Mucosa of stomach (tissue), 1 donor: ENCODE results near the gene LAMTOR5.
"Not testable (repeated sequence)": the region's sequence is repeated elsewhere in the genome, so short reads cannot be mapped to it uniquely, and the experiment has no call there.

Experiments
- H3K27me3 ChIP-seq: one replicate; pipeline ENCODE4 v1.7.0; 2013; ENCODE audit warnings: mild to moderate bottlenecking, low read length; ENCODE audit not compliant: control insufficient read depth, insufficient read depth
- H3K36me3 ChIP-seq: one replicate; pipeline ENCODE4 v1.7.0; 2013; ENCODE audit warnings: low read length; ENCODE audit not compliant: control insufficient read depth, insufficient read depth
- H3K4me1 ChIP-seq: one replicate; pipeline ENCODE4 v1.7.0; 2013; ENCODE audit warnings: mild to moderate bottlenecking, low read length; ENCODE audit not compliant: control insufficient read depth, insufficient read depth
- H3K4me3 ChIP-seq: one replicate; pipeline ENCODE4 v1.7.0; 2013; ENCODE audit warnings: low read length
- H3K9ac ChIP-seq: one replicate; pipeline ENCODE4 v1.7.0; 2013; ENCODE audit warnings: mild to moderate bottlenecking, low read length, moderate library complexity
- H3K9me3 ChIP-seq: one replicate; pipeline ENCODE4 v1.7.0; 2013; ENCODE audit warnings: mild to moderate bottlenecking, low read length, moderate library complexity; ENCODE audit not compliant: control insufficient read depth
- donor health status: Pancreatic carcinoma.

LAMTOR5 gene

DNA sequence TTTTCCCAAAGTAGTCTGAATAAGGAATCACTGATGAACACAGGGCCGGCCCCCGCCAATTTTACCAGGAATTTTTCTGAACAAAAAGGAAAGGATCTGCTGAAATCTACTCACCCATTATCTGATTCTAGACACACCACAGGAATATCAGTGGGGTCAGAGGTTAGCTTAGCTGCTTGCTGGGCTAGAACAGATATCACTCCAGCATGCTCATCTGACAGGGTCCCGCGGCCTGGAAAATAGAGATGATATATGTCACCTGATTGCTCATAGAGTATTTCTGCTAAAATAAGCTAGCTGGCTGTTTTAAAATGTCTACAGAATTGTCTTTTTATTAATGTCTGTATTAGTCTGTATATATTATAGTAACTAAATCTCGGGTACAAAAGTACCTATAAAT lies 3.7 kb downstream of the LAMTOR5 start:
- no peak overlapping the region for H3K9ac ChIP-seq
- H3K27me3 ChIP-seq = no peaks in the 10 kb centered on the region
- H3K9me3 ChIP-seq = no peaks in the 10 kb centered on the region
- no peak overlapping the region for H3K4me3 ChIP-seq
- H3K4me1 ChIP-seq = peaks cover 15% of the 10 kb centered on the region
- peaks cover 7% of the 10 kb centered on the region for H3K36me3 ChIP-seq

- H3K4me1 ChIP-seq = peaks cover 11% of the 10 kb centered on the region
- not testable (repeated sequence) for H3K36me3 ChIP-seq, H3K9me3 ChIP-seq, H3K4me3 ChIP-seq, H3K27me3 ChIP-seq, H3K9ac ChIP-seq
Observed at GRCh38 chr1:110396259-110396958, 11.1 kb downstream of the LAMTOR5 start.

GRCh38 chr1:110394493-110394820 lies 13.0 kb downstream of the LAMTOR5 start:
- no peaks in the 10 kb centered on the region for H3K36me3 ChIP-seq
- no peaks in the 10 kb centered on the region for H3K27me3 ChIP-seq
- H3K4me1 ChIP-seq = peaks cover 11% of the 10 kb centered on the region
- H3K4me3 ChIP-seq = no peak overlapping the region
- no peaks in the 10 kb centered on the region for H3K9me3 ChIP-seq
- H3K9ac ChIP-seq = no peak overlapping the region

GRCh38 chr1:110393691-110394492 lies 13.6 kb downstream of the LAMTOR5 start:
- no peaks in the 10 kb centered on the region for H3K9me3 ChIP-seq
- H3K4me1 ChIP-seq = peaks cover 11% of the 10 kb centered on the region
- no peak overlapping the region for H3K4me3 ChIP-seq
- H3K36me3 ChIP-seq = no peaks in the 10 kb centered on the region
- no peak overlapping the region for H3K9ac ChIP-seq
- H3K27me3 ChIP-seq = no peaks in the 10 kb centered on the region

- Histone ChIP-seq H3K9ac (no peak overlapping the region), H3K27me3 (no peaks in the 10 kb centered on the region), H3K4me1 (peaks cover 11% of the 10 kb centered on the region), H3K4me3 (no peak overlapping the region), H3K9me3 (no peaks in the 10 kb centered on the region), H3K36me3 (no peaks in the 10 kb centered on the region)
Observed at GRCh38 chr1:110393286-110393685, 14.2 kb downstream of the LAMTOR5 start.

DNA sequence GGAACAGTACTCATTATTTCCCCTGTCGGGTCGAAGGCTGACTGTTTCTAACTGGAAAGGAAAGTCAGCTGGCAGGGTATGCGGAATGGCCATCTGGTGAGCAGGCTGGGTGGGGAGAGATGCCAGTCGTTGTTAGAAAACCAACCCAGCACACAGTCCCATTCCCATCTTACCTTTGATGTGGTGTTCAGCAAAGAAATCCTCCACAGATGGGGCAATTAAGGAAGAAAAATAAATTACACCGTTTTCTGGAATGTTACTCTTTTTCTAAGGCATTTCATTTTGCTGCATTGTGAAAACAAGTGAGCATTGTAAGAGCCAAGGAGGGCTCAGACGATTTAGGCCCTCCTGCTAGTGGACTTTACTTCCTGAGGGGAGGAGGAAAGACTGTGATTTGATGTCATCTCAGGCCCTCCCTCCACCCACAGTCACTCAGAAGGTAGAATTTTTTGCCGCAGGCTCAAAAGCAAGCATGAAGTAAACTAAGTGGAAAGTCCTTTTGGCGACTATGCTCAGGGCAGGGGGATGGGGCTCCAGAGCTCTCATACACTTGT lies 16.7 kb downstream of the LAMTOR5 start, which contains the start of gene SLC16A4:
TSS of gene SLC16A4 (minus strand) at position 335 of the 554 bp plus-strand sequence. CDS start 1,703 bp downstream, outside the sequence.
- Histone ChIP-seq H3K9me3 (no peaks in the 10 kb centered on the region), H3K9ac (no peak within 1 kb of the TSS), H3K4me3 (no peak within 1 kb of the TSS), H3K27me3 (no peaks in the 10 kb centered on the region), H3K36me3 (no peaks in the 10 kb centered on the region), H3K4me1 (peaks cover 11% of the 10 kb centered on the region)

DNA sequence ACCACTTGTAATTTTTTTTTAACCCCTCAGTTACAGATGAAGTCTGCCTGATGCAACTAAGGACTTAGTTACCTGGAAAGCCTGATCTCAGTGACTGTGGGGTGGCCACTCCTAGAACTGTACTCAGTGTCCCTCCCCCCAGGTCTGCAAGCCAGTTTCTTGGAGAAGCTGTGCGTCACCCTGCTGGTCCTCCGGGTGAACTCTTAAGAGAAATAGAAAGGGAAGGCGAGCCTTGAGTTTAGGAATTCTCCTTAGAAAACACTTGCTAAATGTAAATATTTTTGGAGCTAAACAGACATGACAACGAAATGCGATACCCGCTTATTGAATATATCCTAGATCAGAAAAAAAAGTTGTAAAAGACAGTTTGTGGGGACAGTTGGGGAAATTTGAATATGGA lies 17.4 kb downstream of the LAMTOR5 start:
- no peak overlapping the region for H3K4me3 ChIP-seq
- peaks cover 13% of the 10 kb centered on the region for H3K4me1 ChIP-seq
- no peaks in the 10 kb centered on the region for H3K9me3 ChIP-seq
- H3K27me3 ChIP-seq = no peaks in the 10 kb centered on the region
- H3K36me3 ChIP-seq = no peaks in the 10 kb centered on the region
- H3K9ac ChIP-seq = no peak overlapping the region

DNA sequence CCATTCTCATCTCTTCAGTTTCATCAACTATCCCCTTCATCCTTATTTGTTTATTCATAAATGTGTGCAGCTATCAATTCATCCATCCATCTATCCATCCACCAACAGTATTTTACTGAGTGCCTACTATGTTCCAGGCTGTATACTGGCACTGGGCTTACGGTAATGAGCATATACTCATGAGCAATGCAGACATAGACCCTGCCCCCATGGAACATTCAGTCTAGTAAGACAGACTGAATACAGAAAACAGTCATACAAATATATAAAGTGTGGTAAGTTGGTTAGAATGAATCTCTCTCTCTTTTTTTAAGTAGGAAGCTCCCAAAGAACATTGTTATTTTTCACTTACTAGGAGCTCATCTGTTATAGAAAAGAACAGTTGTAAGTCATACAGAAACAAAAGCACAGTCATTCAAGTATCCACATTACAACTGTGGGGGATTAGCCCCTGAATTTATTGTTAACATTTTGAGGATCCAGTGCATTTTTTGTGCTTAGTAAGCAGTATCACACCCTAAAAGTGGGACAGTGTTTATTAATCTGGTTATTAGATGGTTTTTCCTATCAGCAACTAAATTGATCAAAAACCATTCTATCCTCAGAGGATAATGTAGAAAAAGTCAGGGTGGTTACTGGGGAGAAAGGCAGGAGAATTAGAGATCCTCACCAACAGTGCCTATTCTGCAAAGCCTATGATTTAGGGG lies 20.3 kb downstream of the LAMTOR5 start:
- H3K27me3 ChIP-seq = no peaks in the 10 kb centered on the region
- H3K36me3 ChIP-seq = no peaks in the 10 kb centered on the region
- no peak overlapping the region for H3K4me3 ChIP-seq
- H3K9ac ChIP-seq = no peak overlapping the region
- H3K4me1 ChIP-seq = peaks cover 16% of the 10 kb centered on the region
- H3K9me3 ChIP-seq = no peaks in the 10 kb centered on the region

GRCh38 chr1:110385369-110385768 lies 22.1 kb downstream of the LAMTOR5 start:
- H3K4me3 ChIP-seq = no peak overlapping the region
- no peaks in the 10 kb centered on the region for H3K36me3 ChIP-seq
- no peaks in the 10 kb centered on the region for H3K27me3 ChIP-seq
- H3K9me3 ChIP-seq = no peaks in the 10 kb centered on the region
- no peak overlapping the region for H3K9ac ChIP-seq
- peaks cover 16% of the 10 kb centered on the region for H3K4me1 ChIP-seq

DNA sequence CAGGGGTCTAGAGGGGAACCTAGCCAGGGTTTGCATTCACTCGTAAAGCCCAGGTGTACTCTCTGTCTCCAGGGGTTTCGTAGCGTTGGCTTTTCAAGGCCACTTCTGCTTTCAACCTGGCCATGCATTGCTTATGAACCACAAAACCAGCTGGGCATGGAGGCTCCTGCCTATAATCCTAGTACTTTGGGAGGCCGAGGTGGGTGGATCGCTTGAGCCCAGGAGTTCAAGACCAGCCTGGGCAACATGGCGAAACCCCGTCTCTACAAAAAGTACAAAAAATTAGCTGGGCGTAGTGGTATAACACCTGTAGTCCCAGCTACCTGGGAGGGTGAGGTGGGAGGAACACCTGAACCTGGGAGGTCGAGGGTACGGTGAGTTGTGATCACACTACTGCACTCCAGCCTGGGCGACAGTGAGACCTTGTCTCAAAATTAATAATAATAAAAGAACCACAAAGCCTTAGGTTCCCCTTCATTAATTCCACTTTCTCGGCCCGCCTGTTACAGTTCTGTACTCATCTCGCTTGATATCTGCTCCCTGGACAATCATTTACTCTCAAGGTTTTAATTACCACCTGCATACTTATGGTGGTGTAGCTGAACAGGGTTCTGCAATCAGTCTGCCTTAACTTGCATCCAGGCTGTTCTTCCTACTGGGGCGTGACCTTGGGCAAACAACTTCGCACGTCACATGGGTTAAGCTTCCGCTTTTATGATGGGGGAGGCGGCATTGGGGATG lies 22.7 kb downstream of the LAMTOR5 start:
- no peak overlapping the region for H3K4me3 ChIP-seq
- H3K9me3 ChIP-seq = no peaks in the 10 kb centered on the region

DNA sequence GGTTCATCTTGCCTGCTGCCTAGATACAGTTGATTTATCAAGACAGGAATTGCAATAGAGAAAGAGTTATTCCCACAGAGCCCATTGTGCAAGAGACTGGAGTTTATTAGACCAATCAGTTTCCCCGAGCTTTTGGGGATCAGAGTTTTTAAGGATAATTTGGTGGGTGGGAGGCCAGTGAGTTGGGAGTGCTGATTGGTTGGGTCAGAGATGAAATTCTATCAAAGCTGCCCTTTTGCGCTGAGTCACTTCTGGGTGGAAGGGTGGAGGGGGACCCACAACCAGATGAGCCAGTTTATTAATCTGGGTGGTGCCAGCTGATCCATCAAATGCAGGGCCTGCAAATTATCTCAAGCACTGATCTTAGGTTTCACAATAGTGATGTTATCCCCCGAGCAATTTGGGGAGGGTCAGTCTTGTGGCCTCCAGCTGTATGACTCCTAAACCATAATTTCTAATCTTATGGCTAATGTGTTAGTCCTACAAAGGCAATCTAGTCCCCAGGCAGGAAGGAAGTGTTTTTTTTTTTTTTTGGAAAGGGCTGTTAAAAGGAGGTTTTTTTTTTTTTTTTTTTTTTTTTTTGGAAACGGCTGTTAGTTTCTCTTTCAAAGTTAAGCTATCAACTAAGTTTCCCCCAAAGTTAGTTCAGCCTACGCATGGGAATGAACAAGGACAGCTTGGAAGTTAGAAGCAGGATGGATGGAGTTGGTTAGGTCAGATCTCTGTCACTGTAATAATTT lies 24.1 kb downstream of the LAMTOR5 start:
- Histone ChIP-seq H3K9ac (no peak overlapping the region), H3K4me3 (no peak overlapping the region), H3K9me3 (no peaks in the 10 kb centered on the region), H3K4me1 (peaks cover 16% of the 10 kb centered on the region), H3K27me3 (no peaks in the 10 kb centered on the region), H3K36me3 (no peaks in the 10 kb centered on the region)

More for the DNA sequence above, 22.7 kb downstream of the LAMTOR5 start:
- Histone ChIP-seq H3K4me1 (peaks cover 16% of the 10 kb centered on the region), H3K36me3 (no peaks in the 10 kb centered on the region), H3K27me3 (no peaks in the 10 kb centered on the region), H3K9ac (no peak overlapping the region)
